GM19463 (cell line): ENCODE measurements around the gene TXNDC8.

Experiments
- ATAC-seq: cut with Tn5 transposase; IDR thresholded peaks from one replicate; pipeline ENCODE4 v1.9.1; 2021; ENCODE audit warnings: mild to moderate bottlenecking, moderate library complexity; ENCODE audit not compliant: unreplicated experiment

The TXNDC8 gene

GRCh38 chr9:110282739-110283081 is 55.0 kb downstream of the TXNDC8 start:
- ATAC-seq, result no peak

- ATAC-seq, result no peak
These were observed 55.5 kb downstream of the TXNDC8 start for GRCh38 chr9:110282018-110282738.

GRCh38 chr9:110278080-110278707 is 59.5 kb downstream of the TXNDC8 start:
- ATAC-seq, result no peak

- no peak for ATAC-seq
These were observed 60.9 kb downstream of the TXNDC8 start for GRCh38 chr9:110276781-110277180.

GRCh38 chr9:110270211-110270995 is 67.3 kb downstream of the TXNDC8 start:
- ATAC-seq, result no peak

GRCh38 chr9:110266795-110267194 is 70.9 kb downstream of the TXNDC8 start:
- no peak for ATAC-seq

- no peak for ATAC-seq
These were observed 76.0 kb downstream of the TXNDC8 start for GRCh38 chr9:110261632-110262031.

- no peak for ATAC-seq
These were observed 76.8 kb downstream of the TXNDC8 start for GRCh38 chr9:110260911-110261310.

GRCh38 chr9:110259566-110259965 is 78.1 kb downstream of the TXNDC8 start:
- no peak for ATAC-seq

- ATAC-seq, result peak; percentile 8
These were observed 79.0 kb downstream of the TXNDC8 start for GRCh38 chr9:110258690-110259091.

GRCh38 chr9:110257956-110258355 is 79.7 kb downstream of the TXNDC8 start:
- no peak for ATAC-seq

- ATAC-seq, result no peak
These were observed 80.4 kb downstream of the TXNDC8 start for GRCh38 chr9:110257097-110257841.

GRCh38 chr9:110256380-110257096 is 81.1 kb downstream of the TXNDC8 start, which contains the start of gene TXN:
TSS of gene TXN (minus strand) at chr9:110256507. CDS start at chr9:110256435, 72 bp downstream.
- ATAC-seq, result peak; percentile 66

GRCh38 chr9:110255463-110256379 is 81.9 kb downstream of the TXNDC8 start:
- ATAC-seq, result peak; percentile 8

- no peak for ATAC-seq
These were observed 82.6 kb downstream of the TXNDC8 start for GRCh38 chr9:110255034-110255462.

- no peak for ATAC-seq
These were observed 83.2 kb downstream of the TXNDC8 start for GRCh38 chr9:110254500-110254899.
